ENCODE data around the gene SLC23A2.

DNA sequence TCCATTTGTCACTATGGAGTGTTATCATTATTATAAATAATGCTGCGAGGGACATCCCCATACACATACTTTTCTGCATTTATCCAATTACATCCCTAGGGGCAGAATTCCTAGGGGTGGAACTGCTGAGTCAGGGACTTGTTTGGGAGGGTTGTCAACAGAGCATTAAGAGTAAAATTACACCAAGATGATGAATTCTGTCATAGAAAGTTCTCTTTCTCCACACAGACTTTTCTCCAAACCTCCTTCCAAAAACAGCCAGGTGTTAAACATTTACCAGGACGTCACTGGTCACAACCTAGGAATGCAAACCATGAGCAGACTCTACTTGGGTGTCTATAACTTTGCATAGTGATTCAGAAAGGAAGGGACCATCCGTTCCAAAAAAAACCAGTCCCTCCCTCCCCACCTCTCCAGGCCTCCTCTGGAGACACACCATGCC, 184.1 kb downstream of the SLC23A2 start:
- no peak for TF ChIP-seq POLR2AphosphoS5 (IDR thresholded peaks at IDR 0.05; ENCODE audit: low read depth, low read length)
- no peak for TF ChIP-seq POLR2A (IDR thresholded peaks at IDR 0.05; ENCODE audit: low read depth, low read length)
- no peak for TF ChIP-seq TAF1 (IDR thresholded peaks at IDR 0.05; ENCODE audit: borderline replicate concordance, low read depth, low read length)

All from GM12892 (cell line).